Smooth muscle cell of the brain vasculature (primary cell): ENCODE data around the gene TCEAL3.
"Not testable (repeated sequence)": the region's sequence is repeated elsewhere in the genome, so short reads cannot be mapped to it uniquely, and the experiment has no call there.

ENCODE experiments used
- DNase-seq: peaks from one replicate; pipeline ENCODE4 v3.0.0-alpha.2; 2012; ENCODE audit warnings: low read depth, low spot score

The TCEAL3 gene, protein sequence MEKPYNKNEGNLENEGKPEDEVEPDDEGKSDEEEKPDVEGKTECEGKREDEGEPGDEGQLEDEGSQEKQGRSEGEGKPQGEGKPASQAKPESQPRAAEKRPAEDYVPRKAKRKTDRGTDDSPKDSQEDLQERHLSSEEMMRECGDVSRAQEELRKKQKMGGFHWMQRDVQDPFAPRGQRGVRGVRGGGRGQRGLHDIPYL

DNA sequence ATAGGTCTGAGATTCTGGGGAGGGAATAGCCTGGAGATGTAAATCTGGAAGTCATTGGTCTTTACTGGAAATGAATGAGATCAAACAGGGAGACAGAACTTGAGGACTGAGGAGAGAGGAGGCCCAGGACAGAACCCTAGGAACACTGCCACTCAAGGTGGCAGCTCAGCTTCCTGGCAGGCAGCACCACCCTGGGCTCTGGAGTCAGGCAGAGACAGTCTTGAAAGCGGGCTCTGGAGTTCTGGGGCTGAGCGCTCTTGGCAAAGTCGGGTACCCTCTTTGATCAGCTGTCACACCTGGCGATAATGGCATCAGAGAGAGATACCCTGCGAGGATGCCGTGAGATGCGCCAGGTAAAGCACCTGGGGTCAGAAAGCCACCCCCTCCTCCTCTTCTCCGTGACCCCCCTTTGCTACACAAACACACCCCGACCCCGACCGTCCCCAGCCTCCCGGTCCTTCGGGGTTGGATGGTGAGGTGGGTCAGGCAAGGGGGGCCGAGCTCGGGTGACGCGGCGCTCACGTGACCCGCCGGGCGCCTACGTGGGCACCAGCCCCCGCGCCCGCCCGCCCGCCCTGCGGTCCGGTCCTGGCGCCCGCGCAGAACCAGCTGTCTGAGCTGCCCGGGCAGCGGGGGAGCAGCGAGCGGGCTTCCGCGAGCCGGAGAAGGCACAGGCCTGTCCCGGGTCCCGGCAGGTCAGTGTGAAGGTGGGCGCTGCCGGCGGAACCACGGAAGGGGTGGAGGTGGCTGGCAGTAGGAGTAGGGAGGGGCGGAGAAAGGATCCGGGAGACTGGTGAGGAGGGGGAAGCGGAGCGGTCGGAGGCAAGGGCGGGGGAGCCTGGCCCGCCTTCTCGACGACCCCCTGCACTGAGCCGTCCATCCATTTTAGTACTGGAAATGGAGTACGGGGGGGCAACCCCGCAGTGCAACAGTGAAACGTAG lies at the start of gene TCEAL3:
TSS of gene TCEAL3 (plus strand) at position 600 of the 942 bp plus-strand sequence. CDS start 1,102 bp downstream, outside the sequence.
- no peak for DNase-seq

DNA sequence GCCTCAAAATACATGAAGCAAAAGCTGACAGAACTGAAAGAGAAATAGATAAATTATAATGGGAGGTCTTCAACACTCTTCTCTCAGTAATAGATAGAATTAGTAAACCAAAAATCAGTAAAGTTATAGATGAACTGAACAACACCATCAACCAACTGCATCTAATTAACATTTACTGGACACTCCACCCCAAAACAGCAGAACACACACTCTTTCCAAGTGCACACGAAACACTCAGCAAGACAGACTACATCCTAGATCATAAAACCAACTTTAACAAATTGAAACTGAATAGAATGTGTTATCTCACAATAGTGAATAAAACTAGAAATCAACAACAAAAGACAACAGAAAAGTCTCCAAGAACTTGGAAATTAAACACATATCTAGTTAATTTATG lies 47.5 kb upstream of the TCEAL3 start:
- DNase-seq: no peak

DNA sequence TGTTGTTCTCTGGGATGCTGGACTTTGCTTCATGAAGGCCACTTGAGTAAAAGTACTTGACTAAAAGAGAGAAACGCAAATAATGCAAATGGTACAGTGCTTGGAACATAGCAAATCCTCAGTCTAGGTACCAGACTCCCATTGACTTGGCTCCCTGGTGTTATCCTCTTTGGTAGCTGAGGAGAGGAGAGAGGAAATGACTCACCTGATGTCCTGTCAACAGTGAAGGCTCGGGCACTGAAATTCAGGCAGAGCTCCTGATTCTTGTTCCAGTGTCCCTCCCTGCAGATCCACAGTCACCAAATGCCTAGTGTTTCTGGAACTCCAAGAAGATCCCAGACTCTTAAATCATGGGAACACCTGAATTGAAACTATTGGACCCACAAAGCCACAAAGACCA lies 45.0 kb upstream of the TCEAL3 start:
- no peak for DNase-seq

DNA sequence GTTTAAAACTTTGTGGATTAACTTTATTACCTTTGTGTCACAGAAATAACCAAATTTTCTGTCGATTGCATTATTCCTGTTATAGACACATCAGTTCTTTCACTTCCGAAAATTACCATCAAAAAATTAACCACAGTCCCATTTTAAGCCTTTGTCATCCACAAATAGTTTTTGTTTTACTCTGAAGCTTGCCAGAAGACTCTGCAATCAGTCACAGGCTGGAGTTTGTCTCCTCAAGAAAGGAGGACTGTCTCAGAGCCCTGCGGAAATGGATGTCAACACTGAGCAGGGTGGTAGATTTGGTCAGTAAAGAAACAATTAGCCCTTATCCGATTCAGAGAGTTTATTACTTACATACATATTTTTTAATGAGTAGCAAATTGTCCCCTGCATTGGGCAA lies 42.6 kb upstream of the TCEAL3 start:
- no peak for DNase-seq

DNA sequence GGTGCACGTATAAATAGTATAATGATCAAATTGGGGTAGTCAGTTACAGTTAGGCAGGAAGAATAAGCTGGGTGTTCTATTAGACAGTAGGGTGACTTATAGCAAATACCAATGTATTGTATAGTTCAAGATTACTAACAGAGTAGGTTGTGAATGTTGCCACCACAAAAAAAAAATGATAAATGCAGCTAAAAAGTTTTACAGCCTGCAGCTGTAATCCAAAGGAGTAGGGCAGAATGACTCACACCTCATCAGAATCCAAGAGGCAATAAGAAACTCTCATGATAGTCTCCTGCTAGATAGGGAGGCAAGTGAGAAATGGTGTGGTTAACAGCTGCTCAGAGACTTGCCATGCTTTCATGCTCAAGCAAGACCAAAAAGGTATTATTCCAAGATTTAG lies 42.0 kb upstream of the TCEAL3 start:
- DNase-seq: no peak

DNA sequence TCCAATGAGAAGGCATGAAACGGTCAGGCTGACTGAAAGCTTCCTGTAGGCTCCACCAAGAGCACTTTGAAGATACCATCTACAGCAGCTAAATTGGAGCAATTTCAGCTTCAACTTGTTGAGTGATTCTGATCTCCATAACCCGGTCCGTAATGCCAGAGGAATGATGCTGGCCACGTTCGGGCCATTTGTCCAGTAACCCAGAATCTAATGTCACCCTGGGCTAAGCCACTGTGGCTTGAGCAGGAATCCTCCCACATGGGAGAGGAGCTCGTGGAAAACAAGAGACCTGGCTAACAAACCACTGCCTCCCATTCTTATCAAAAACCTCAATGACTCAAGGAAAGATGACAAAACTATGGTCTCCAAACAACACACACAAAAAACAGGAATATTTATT lies 36.6 kb upstream of the TCEAL3 start:
- DNase-seq: no peak

DNA sequence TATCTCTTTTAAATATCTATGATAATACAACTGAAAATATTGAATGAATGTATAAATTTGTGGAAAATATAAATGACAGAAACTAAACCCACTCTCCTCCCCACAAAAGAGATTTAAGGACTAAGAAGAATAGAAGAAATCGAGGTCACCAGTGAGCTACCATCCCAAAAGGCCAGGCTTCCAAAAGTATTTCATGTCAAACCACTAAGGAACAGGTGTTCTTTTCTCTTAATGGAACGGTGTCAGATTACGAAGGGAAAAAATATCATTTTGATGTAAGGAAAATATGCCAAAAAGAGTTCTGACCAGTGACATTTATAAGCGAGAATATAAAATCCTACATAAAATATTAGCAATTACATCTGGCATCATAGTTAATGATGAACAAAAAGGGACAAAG lies 36.0 kb upstream of the TCEAL3 start:
- no peak for DNase-seq

DNA sequence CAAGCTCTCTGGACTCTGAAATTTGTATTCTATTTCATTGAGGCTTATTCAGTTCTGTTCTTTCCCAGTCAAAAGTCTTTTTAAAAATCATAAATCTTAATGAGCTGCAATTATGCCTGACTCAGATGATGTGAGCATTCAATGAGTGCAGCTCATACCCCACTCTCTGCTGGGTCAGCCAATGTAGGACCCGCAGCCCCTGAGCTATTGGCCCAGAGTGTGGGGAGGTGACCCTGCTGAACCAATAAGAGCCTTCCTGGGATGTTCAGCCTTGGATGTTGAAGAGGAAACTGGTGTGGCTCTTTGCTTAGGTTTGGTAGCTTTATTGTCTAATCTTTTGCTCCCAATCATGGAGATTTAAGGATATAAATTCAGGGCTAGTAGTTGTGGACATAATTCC lies 34.6 kb upstream of the TCEAL3 start:
- no peak for DNase-seq

DNA sequence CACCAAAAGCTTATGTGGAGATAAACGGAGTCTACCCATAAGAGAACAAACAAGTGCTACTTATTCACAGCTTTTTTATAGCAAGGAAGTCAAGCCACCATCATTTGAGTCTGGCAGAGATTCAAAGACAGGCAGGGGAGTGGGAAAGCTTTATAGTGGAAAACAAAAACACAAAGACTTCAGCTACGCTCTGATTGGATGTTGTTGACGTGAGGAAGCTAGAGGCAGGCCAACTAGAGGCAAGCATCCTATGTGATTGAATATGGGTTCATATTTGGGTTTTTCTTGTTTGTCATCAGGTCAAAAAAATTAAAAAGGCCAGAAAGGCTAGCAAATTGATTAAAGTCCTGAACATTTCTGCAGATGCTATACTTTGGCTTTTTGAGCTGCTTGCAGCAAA lies 23.2 kb upstream of the TCEAL3 start:
- no peak for DNase-seq

DNA sequence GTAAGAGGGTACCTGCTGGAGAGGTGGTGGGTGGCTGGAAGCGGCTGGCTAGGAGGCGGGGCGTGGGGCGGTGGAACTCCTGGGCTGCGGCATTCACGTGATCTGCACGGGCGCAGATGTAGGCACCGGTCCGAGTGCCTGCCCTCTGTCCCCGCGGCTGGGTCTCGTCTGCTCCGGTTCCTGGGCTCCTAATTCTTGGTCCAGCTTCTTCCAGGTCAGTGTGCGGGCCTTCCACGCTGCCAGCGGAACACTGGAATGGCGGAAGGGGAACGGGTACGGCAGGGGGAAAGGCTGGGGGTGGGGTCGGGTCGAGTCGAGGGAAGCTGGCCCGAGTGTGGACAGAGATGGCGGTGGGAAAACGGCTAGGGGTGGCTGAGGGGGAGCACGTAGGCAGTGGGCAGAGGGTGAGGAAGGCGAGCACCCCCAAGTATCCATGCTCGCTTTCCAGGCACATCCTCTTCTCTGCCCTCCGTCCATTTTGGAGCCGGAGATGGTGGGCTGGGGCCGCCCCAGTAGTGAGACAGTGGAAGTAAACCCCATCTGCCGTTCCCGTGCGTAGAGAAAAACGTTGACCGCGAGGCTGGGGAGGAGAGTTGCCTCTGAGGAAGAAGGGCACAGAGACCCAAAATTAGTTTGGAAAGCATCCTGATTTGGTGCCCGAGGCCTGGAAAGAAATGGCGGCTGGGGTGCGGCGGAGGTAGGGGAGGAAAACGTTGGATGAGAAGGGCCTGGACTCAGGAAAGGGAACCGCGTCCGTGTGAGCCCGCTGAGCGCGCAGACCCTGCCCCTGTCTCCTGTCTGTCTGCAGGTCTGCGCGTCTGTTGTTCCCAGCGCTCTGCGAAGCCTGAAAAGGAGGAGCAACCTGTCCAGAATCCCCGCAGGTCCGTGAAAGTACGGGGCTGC lies 22.1 kb upstream of the TCEAL3 start, which contains the start of gene TCEAL4:
TSS of gene TCEAL4 (plus strand) at position 105 of the 903 bp plus-strand sequence. CDS start 1,161 bp downstream, outside the sequence.
- DNase-seq: no peak

DNA sequence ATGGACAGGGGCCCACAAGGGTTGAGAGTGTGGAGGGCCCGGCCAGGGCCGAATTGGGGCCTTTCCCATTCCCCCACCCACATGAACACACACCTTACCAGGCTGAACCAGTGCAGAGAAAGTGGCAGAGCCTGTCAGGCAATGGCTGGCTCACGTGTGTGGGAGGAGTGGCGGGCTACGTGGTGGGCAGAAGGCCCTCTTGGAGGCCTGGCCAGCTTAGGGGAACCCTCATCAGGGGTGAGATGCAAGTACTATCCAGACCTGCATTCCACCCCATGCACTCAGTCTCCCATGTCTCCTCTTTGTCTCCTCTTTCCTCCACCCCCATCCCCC lies 21.5 kb upstream of the TCEAL3 start:
- no peak for DNase-seq

DNA sequence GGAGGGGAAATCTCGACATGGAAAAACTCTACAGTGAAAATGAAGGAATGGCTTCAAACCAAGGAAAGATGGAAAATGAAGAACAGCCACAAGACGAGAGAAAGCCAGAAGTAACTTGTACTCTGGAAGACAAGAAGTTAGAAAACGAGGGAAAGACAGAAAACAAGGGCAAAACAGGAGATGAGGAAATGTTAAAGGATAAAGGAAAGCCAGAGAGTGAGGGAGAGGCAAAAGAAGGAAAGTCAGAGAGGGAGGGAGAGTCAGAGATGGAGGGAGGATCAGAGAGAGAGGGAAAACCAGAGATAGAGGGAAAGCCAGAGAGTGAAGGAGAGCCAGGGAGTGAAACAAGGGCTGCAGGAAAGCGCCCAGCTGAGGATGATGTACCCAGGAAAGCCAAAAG lies 21.1 kb upstream of the TCEAL3 start:
- no peak for DNase-seq

DNA sequence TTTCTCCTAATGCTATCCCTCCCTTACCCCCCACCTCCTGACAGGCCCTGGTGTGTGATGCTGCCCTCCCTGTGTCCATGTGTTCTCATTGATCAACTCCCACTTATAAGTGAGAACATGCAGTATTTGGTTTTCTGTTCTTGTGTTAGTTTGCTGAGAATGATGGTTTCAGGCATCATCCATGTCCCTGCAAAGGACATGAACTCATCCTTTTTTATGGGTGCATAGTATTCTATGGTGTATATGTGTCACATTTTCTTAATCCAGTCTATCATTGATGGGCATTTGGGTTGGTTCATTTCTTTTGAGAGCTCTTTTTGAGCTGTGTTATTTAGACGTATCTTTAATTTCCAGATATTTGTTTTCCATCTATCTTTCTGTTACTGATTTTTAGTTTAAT lies 15.5 kb upstream of the TCEAL3 start:
- not testable (repeated sequence) for DNase-seq

DNA sequence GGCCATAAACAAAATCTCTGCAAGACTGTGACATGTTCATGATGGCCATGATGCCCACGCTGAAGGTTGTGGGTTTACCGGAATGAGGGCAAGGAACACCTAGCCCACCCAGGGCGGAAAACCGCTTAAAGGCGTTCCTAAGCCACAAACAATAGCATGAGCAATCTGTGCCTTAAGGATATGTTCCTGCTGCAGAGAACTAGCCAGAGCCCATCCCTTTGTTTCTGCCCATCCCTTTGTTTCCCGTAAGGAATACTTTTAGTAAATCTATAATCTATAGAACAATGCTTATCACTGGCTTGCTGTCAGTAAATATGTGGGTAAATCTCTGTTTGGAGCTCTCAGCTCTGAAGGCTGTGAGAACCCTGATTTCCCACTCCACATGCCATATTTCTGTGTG lies 12.6 kb upstream of the TCEAL3 start:
- not testable (repeated sequence) for DNase-seq

DNA sequence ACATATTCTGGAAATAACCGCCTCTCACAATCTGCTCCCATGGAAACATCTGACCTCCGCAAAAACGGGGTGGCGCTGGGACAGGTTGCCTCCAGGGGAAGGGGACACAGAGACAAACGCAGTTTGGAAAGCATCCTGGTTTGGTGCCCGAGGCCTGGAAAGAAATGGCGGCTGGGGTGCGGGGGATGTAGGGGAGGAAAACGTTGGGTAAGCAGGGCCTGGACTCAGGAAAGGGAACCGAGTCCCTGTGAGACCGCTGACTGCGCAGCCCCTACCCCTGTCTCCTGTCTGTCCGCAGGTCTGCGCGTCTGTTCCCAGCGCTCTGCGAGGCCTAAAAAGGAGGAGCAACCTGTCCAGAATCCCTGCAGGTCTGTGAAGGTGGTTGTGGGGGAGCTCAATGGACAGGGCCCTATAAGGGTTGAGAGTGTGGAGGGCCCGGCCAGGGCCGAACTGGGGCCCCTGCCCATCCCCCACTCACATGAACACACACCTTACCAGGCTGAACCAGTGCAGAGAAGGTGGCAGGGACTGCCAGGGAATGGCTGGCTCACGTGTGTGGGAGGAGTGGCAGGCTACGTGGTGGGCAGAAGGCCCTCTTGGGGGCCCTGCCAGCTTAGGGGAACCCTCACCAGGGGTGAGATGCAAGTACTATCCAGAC lies 672 bp downstream of the TCEAL3 start:
- no peak for DNase-seq

DNA sequence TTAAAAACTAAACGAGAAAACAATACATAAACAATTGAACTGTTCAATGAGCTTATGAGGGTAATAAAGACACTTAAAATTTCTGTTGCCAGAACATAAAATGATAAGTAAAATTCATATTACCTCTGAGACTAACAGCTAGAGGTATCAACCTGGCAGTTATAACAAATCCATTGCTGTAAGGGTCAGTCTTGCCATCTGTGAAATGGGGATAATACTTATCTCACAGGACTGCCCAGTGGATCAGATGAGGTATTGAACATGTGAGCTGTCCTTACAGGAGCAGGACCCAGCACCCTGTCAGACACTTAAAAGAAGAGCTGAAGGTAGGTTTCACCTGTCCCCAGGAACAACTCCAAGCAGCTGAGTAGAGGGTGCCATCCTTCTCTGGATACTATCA lies 2.5 kb downstream of the TCEAL3 start:
- no peak for DNase-seq

DNA sequence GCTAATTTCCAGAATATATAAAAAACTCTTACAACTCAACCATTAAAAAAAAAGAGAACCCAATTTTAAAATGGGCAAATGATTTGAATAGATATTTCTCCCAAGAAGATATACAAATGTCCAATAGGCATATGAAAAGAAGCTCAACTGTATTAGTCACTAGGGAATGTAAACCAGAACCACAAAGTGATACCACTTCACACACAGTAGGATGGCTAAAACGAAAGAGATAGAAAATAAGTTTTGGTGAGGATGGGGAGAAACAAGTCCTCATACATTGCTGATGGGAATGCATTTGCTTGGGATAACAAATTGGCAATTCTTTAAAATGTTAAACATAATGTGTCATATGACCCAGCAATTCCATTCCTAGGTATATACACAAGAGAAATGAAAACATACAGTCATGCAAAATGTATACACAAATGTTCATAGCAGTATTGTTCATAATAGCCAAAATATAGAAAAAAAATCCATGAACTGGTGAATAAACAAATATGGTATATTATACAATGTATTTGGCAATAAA lies 5.7 kb downstream of the TCEAL3 start:
- no peak for DNase-seq

DNA sequence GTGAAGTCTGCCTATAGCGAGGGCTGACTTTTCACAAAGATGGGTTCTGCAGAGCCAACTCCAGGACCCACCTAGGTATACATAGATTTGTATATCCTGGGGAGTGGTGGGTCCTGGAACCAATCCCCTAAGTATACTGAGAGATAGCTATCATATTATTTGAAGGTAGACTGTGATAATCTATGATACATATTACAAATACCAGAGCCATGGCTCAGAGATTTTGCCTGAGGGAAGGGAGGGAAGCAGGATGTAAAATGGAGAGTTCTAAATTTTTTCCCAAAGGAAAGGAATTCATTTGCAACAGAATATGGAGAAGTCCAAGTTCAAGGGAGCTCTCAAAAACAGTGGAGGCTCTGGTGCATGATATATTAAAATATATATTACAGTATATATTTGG lies 7.2 kb downstream of the TCEAL3 start:
- DNase-seq: no peak

DNA sequence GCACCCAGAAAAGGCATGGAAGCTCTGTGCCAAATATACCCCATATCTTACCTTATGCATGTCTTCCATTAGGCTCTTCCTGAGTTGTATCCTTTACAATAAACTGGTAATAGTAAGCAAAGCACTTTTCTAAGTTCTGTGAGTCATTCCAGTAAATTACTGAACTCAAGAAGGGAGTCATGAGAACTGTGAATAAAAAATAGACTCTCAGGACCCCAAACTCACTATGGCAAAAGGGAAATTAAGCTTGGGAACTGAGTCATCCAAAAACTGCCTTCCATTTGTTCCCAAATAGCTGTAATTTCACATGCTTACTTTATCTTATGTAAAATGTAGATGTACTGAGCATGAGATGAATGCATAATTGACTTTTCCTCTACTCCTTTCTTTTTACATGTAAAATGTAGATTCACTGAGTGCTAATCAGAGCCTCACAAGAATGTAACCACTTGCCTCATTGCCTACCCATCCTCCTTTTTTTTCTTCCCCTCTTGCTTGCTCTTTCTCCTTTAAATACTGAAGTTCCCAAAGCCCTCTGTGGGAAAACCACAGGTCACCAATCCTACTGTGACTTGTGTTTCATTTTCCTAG lies 8.1 kb downstream of the TCEAL3 start:
- DNase-seq: no peak

DNA sequence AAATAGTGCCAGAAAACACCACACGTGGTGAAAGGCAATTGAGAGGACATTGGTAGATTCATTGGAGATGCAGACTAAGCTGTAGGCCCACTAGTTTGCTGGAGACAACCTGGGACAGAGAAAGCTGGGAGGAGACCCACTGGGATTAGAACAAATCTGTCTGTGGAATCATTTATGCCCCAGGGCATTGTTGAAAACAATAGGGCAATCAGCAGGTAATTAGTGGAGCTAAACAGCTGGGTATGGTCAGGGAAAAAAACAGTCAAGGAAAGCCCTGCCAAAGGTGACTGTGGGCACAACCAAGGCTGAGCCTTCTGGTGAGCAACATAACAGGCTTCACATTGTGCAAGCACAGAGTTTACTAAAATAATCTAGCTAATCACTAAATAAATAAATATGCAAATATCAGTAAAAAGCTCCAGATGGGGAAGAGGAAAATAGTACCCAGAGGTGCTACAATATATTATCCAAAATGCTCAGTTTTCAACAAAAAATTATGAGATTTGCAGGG lies 9.0 kb downstream of the TCEAL3 start:
- no peak for DNase-seq

DNA sequence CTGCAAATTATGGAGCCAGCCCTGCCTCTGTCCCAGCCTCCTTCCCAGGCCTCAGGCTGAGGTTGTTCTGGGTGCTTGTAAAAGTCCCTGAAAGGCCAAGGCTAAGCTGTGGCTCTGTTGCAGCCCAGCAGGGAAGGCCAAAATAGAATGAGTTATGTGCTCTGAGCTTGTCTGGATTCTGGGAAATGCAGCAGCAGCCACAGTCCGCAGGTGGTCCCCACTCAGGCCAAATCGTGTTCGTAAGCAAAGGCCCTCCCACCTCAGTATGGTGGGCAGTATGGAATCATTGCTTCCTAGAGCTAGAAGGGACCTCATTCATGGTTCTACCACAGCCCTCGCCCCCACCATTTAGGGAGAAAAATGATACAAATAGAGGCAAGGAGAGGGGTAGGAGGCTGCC lies 16.3 kb downstream of the TCEAL3 start:
- no peak for DNase-seq
